ENCODE measurements around the gene CFAP251. TPM values are rescaled to one million over a fixed set of nuclear protein-coding genes. Genes with fewer than 3 reads are reported as not detected.

The CFAP251 gene
- total and polyA plus RNA-seq, 2 of the 8 experiments (the other 6 are each of a cell fraction or from before 2014, with no cell fraction given), result 1.8 to 2.9 TPM

DNA sequence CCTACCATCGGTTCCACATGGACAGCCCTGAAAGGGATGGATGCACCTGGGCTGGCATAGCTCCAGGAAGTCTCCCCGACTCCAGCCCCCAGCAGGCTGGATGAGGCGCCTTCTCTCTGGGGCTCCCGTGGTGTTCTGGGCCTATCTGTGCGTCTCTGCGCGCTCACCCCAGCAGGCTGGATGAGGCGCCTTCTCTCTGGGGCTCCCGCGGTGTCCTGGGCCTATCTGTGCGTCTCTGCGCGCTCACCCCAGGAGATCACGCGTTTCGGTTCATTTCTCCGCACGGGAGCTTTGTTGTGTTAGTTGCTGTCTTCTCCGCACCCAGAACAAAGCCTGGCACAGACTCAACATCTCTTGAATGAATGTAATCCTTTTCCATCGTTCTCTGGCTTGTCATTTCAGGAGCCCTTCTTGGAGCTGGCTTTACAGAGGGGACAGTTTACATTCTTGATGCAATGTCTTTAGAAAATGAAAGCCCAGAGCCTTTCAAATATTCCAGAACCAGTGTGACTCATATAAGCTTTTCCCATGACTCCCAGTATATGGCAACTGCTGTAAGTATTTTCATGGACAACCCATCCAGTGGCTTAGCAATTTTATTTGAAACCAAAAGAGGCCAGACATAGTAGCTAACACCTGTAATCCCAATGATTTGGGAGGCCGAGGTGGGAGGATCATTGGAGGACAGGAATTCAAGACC, 40.3 kb downstream of the CFAP251 start:
- no peak overlapping the region for H2BK20ac ChIP-seq (ENCODE audit: low read length)
- no peak overlapping the region for H3K56ac ChIP-seq (replicated peaks; ENCODE audit: insufficient read length, low read depth, low read length)
- H3K9ac ChIP-seq (replicated peaks in 1 of 4; ENCODE audit: extremely low read depth in 1 of 4, low read depth in 3 of 4, low read length in 3 of 4), result no peak overlapping the region
- no peak overlapping the region for H3K23ac ChIP-seq (ENCODE audit: insufficient read length)
- H3K23me2 ChIP-seq (ENCODE audit: low read depth, low read length), result no peaks in the 10 kb centered on the region; the same call in 1 of the 2 replicates
- H3K27me3 ChIP-seq (replicated peaks in 1 of 4; ENCODE audit: control insufficient read depth in 3 of 4, extremely low read depth in 1 of 4, insufficient read depth in 3 of 4, low read length in 3 of 4), result no peaks in the 10 kb centered on the region
- 72% methylated on average over 20 of the region's 21 CpGs; no CpG with 5 or more reads in 1 of the 2 experiments for WGBS, 2 experiments (ENCODE audit: extremely low coverage in 1 of 2, insufficient coverage in 1 of 2, insufficient read length in 1 of 2, insufficient replicate concordance in 2 of 2, low coverage in 1 of 2, low lambda C conversion rate in 2 of 2, missing lambda C conversion rate in 1 of 2)
- no peak overlapping the region for H4K91ac ChIP-seq (replicated peaks; ENCODE audit: insufficient read length, low read length)
- ChIA-PET CTCF (ENCODE audit: partially characterized antibody) (interaction anchor here (0.6 to 2.3 kb wide), 10 partner anchors 9 to 68 kb away, joined by 3 to 11 read pairs (median 4); partner anchors contain the start of gene CFAP251), POLR2A (ENCODE audit: partially characterized antibody) (interaction anchor here (0.6 to 1.5 kb wide), 4 partner anchors 10 to 142 kb away, joined by 3 to 4 read pairs (median 4); partner anchors contain the start of gene CFAP251)
- no peak for FAIRE-seq
- no peak for DNase-seq (ENCODE audit: low read depth in 1 of 2, low spot score in 2 of 2)
- H4K20me1 ChIP-seq (replicated peaks in 1 of 2; ENCODE audit: control insufficient read depth in 1 of 2, insufficient read depth in 2 of 2, low read length in 2 of 2), result no peaks in the 10 kb centered on the region
- no peak overlapping the region for H2AK5ac ChIP-seq (ENCODE audit: low read depth, low read length)
- H3K27ac ChIP-seq (ENCODE audit: low read depth, low read length), result no peak overlapping the region
- H2AFZ ChIP-seq (ENCODE audit: low read length), result no peak overlapping the region
- H3K4me2 ChIP-seq (ENCODE audit: insufficient read depth in 1 of 2, low read depth in 2 of 2, low read length in 2 of 2), result peak overlapping the region in 1 of 2 experiments; percentile 24; a peak in 1 of 4 replicates
- H3K4me3 ChIP-seq (ENCODE audit: extremely low read depth in 1 of 4, insufficient read depth in 2 of 4, low read depth in 3 of 4, low read length in 4 of 4), result no peak overlapping the region
- H3K79me1 ChIP-seq (ENCODE audit: low read depth, low read length), result no peaks in the 10 kb centered on the region
- no peak overlapping the region for H4K5ac ChIP-seq (ENCODE audit: insufficient read length, low read depth, low read length)
- no peak overlapping the region; the same call in 1 of the 2 replicates for H2BK5ac ChIP-seq (ENCODE audit: low read depth, low read length)
- no peaks in the 10 kb centered on the region for H3K36me3 ChIP-seq (ENCODE audit: control insufficient read depth in 2 of 4, insufficient read depth in 4 of 4, low read length in 3 of 4)
- no peaks in the 10 kb centered on the region for H3K9me3 ChIP-seq (ENCODE audit: insufficient read depth in 2 of 2, low read depth in 1 of 2, low read length in 1 of 2)
- H3K4me1 ChIP-seq (replicated peaks in 1 of 4; ENCODE audit: control insufficient read depth in 3 of 4, insufficient read depth in 4 of 4, low read length in 3 of 4), result peaks cover 0 to 9% (median 3%) of the 10 kb centered on the region in 4 experiments; a peak in 3 of 7 replicates
- peak overlapping the region; percentile 4; the same call in 1 of the 2 replicates for H4K8ac ChIP-seq (ENCODE audit: extremely low read depth, insufficient read depth, low read length)
- H3K18ac ChIP-seq (ENCODE audit: extremely low read depth, low read length), result no peak overlapping the region
- H3K4ac ChIP-seq (replicated peaks; ENCODE audit: insufficient read length, low read depth, low read length), result no peak overlapping the region
- no peak overlapping the region for H3K14ac ChIP-seq (ENCODE audit: insufficient read length)
- H2BK15ac ChIP-seq (ENCODE audit: low read length), result no peak overlapping the region
- H2BK120ac ChIP-seq (replicated peaks; ENCODE audit: low read depth, low read length), result no peak overlapping the region
- peak overlapping the region; percentile 19; the same call in 1 of the 2 replicates for H2BK12ac ChIP-seq (ENCODE audit: low read depth, low read length)
- H3K79me2 ChIP-seq (ENCODE audit: control insufficient read depth in 1 of 2, insufficient read depth in 2 of 2, low read length in 2 of 2), result no peaks in the 10 kb centered on the region
- TF ChIP-seq E2F6 (IDR thresholded peaks at IDR 0.05), result no peak
- TF ChIP-seq, protein P1, sequence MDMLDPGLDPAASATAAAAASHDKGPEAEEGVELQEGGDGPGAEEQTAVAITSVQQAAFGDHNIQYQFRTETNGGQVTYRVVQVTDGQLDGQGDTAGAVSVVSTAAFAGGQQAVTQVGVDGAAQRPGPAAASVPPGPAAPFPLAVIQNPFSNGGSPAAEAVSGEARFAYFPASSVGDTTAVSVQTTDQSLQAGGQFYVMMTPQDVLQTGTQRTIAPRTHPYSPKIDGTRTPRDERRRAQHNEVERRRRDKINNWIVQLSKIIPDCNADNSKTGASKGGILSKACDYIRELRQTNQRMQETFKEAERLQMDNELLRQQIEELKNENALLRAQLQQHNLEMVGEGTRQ (IDR thresholded peaks at IDR 0.05; ENCODE audit: low read length), result no peak
- TF ChIP-seq RFX5 (IDR thresholded peaks at IDR 0.05; ENCODE audit: borderline replicate concordance, low read depth, low read length), result no peak
- no peak for TF ChIP-seq BACH1 (IDR thresholded peaks at IDR 0.05; ENCODE audit: low read length)
- no peak for TF ChIP-seq CEBPB (IDR thresholded peaks at IDR 0.05; ENCODE audit: low read depth, low read length)
- TF ChIP-seq RAD21 (IDR thresholded peaks at IDR 0.05 in 1 of 2, conservative IDR thresholded peaks at IDR 0.05 in 1 of 2; ENCODE audit: low read depth in 2 of 2, low read length in 2 of 2), result no peak
- TF ChIP-seq SUZ12 (IDR thresholded peaks at IDR 0.05; ENCODE audit: low read length), result no peak
- TF ChIP-seq SAP30 (IDR thresholded peaks at IDR 0.05; ENCODE audit: insufficient read depth, insufficient replicate concordance, low read length), result no peak
- TF ChIP-seq RXRA (IDR thresholded peaks at IDR 0.05; ENCODE audit: insufficient read depth, low read depth, low read length), result no peak
- no peak for TF ChIP-seq SP1 (IDR thresholded peaks at IDR 0.05; ENCODE audit: low read depth, low read length)

Data from H1 (cell line).